ENCODE measurements around the gene RADIL. TPM values are rescaled to one million over a fixed set of nuclear protein-coding genes. Genes with fewer than 3 reads are reported as not detected.

The RADIL gene
- total RNA-seq, 4 donors from 2014 or later, result 0.80 to 6.2 (median 1.7) TPM

DNA sequence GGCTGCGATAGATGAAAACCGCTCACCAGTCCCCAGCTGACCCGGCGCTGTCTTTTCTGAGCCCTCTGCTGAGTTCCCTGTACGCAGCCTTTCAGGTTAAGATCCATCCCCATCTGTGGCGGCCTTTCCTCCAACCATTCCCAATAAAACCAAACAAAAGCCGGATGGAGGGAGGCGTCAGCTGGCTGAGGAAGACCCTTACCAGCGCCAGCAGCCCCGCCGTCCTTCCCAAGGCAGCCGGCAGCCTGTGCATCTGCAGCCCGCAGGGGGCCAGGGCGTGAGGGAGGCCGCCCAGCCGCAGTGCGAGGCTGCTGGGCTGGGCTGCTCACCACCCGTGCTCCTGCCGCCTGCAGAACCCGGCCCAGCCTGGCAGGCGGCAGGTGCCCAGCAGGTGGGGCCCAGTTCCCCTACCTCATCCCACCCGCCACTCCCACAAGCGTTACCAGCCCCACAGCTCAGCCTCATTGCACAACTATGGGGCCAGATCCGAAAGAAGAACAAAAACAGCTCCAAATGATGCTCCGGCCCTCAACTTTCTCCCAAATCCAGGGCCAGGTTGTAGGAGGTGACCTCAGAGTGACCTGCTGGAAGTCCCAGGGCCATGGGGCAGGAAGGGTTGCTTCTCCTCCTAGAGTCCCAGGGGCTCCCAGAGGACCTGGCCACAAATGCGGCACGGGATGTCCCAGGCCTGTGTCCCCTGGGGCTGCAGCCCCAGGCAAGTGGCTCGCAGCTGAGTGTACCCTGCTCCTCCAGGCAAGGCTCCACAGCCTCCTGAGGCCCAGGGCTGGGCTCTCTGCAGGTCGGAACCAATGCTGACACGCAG, 45.5 kb downstream of the RADIL start:
- WGBS, 2 donors (ENCODE audit: low coverage in 1 of 2), result 76% methylated on average over 27 of the region's 30 CpGs; no CpG with 5 or more reads in 1 of the 2 donors
- no peaks in the 10 kb centered on the region for H3K36me3 ChIP-seq
- H3K27me3 ChIP-seq, result no peaks in the 10 kb centered on the region
- H3K4me3 ChIP-seq, result no peak overlapping the region
- H3K4me1 ChIP-seq, result no peaks in the 10 kb centered on the region
- in situ Hi-C loops (cut with MboI; ENCODE audit: low pct_ligation_motif_present in 1 of 4, low pct_unique_long_range_greater_than_20kb in 1 of 4, low sequenced_read_pairs in 3 of 4), result loop anchor here in 3 of 4 donors (25.0 kb wide), 1 partner anchor 249 kb away; no protein-coding TSS in a partner anchor
- intact Hi-C loops (cut with DNase I; ENCODE audit: low total_unique reads), result no loop called here
- no peaks in the 10 kb centered on the region for H3K9me3 ChIP-seq
- H3K27ac ChIP-seq, result no peak overlapping the region
- TF ChIP-seq POLR2A (IDR thresholded peaks at IDR 0.05), result no peak
- TF ChIP-seq, protein P1, sequence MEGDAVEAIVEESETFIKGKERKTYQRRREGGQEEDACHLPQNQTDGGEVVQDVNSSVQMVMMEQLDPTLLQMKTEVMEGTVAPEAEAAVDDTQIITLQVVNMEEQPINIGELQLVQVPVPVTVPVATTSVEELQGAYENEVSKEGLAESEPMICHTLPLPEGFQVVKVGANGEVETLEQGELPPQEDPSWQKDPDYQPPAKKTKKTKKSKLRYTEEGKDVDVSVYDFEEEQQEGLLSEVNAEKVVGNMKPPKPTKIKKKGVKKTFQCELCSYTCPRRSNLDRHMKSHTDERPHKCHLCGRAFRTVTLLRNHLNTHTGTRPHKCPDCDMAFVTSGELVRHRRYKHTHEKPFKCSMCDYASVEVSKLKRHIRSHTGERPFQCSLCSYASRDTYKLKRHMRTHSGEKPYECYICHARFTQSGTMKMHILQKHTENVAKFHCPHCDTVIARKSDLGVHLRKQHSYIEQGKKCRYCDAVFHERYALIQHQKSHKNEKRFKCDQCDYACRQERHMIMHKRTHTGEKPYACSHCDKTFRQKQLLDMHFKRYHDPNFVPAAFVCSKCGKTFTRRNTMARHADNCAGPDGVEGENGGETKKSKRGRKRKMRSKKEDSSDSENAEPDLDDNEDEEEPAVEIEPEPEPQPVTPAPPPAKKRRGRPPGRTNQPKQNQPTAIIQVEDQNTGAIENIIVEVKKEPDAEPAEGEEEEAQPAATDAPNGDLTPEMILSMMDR (IDR thresholded peaks at IDR 0.05), result no peak
- no peak for TF ChIP-seq POLR2AphosphoS5 (IDR thresholded peaks at IDR 0.05)
- DNase-seq, result no peak

DNA sequence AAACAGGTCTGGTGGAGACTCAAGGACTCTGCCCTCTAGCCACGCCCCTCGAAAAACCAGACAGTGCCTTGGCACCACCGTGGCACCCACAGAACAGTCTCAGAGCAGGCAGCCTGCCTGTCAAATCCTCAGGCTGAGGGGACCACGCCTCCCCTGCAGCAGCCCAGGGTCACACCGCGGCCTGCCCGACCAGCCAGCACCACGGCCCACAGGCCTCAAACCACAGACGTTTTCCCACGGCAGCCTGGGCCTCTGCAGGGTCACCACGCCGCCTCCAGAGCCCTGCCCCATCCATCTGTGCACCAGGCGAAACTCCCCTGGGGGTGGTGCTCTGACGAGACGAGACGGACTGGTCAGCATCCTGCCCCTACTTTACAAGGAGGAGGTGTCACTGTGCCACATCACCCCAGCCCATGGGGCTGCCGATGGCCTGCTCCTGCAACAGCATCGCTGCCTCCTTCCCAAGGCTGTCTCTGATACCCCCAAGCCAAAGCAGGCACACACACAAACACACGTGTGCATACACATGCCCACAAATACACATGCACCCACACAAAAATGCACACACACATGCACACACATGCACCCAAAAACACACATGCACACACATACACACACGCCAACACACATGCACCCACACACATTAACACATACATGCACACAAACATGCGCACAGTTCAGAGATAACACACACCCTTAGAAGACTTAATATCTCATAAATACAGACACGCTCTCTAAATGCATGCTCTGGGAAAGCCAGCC, 46.3 kb downstream of the RADIL start:
- no peak for DNase-seq
- H3K27ac ChIP-seq, result no peak overlapping the region

DNA sequence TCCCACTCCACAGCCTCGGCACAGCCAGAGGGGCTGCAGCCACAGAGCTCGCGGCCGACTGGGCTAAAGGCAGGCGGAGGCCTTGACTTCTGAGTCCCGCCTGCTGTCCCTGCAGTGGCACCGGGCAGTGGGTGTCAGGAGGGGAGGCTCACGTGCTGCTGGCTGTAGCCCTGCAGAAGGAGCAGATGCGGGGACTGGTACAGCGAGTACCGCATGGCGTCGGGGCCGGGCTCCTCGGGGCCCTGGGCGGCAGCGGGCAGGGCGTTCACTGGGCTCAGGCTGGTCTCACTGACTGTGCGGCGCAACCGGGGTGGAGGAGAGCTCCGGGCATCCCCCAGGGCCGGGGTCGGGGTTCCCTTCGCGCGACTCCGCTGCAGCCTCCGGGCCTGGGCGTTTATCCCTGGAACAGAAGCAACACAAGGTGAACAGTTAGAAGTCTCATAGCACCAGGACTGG, 47.3 kb downstream of the RADIL start:
- Histone ChIP-seq H3K36me3 (no peaks in the 10 kb centered on the region), H3K27me3 (no peaks in the 10 kb centered on the region), H3K27ac (no peak overlapping the region), H3K9me3 (no peaks in the 10 kb centered on the region), H3K4me3 (no peak overlapping the region), H3K4me1 (no peaks in the 10 kb centered on the region)
- in situ Hi-C loops (cut with MboI; ENCODE audit: low pct_ligation_motif_present in 1 of 4, low pct_unique_long_range_greater_than_20kb in 1 of 4, low sequenced_read_pairs in 3 of 4) (loop anchor here in 3 of 4 donors (25.0 kb wide), 1 partner anchor 251 kb away; no protein-coding TSS in a partner anchor), intact Hi-C loops (cut with DNase I; ENCODE audit: low total_unique reads) (no loop called here)
- WGBS, 2 donors (ENCODE audit: low coverage in 1 of 2), result 94% methylated on average over 24 of the region's 30 CpGs; no CpG with 5 or more reads in 1 of the 2 donors
- DNase-seq, result no peak
- TF ChIP-seq POLR2AphosphoS5 (IDR thresholded peaks at IDR 0.05), result no peak
- TF ChIP-seq EP300 (IDR thresholded peaks at IDR 0.05; ENCODE audit: low read depth), result no peak
- no peak for TF ChIP-seq POLR2A (IDR thresholded peaks at IDR 0.05)
- TF ChIP-seq, protein P1 (IDR thresholded peaks at IDR 0.05), result no peak

More for the DNA sequence above, 46.3 kb downstream of the RADIL start:
- no peak overlapping the region for H3K4me3 ChIP-seq
- H3K36me3 ChIP-seq, result no peaks in the 10 kb centered on the region
- 62% methylated on average over 22 of the region's 22 CpGs; no CpG with 5 or more reads in 1 of the 2 donors for WGBS, 2 donors (ENCODE audit: low coverage in 1 of 2)
- TF ChIP-seq EP300 (IDR thresholded peaks at IDR 0.05; ENCODE audit: low read depth) (no peak), POLR2AphosphoS5 (IDR thresholded peaks at IDR 0.05) (no peak), POLR2A (IDR thresholded peaks at IDR 0.05) (no peak)
- TF ChIP-seq, protein P1 (IDR thresholded peaks at IDR 0.05), result no peak
- in situ Hi-C loops (cut with MboI; ENCODE audit: low pct_ligation_motif_present in 1 of 4, low pct_unique_long_range_greater_than_20kb in 1 of 4, low sequenced_read_pairs in 3 of 4) (loop anchor here in 3 of 4 donors (25.0 kb wide), 1 partner anchor 250 kb away; no protein-coding TSS in a partner anchor), intact Hi-C loops (cut with DNase I; ENCODE audit: low total_unique reads) (no loop called here)
- H3K4me1 ChIP-seq, result no peaks in the 10 kb centered on the region
- H3K27me3 ChIP-seq, result no peaks in the 10 kb centered on the region
- H3K9me3 ChIP-seq, result no peaks in the 10 kb centered on the region
